Frontal cortex (tissue), 4 donors: ENCODE data around the gene SEC14L2. TPM values are rescaled to one million over a fixed set of nuclear protein-coding genes. Genes with fewer than 3 reads are reported as not detected.

Source experiments
- DNase-seq, 2 donors: peaks; one replicate each; pipeline ENCODE4 v3.0.0; 2012; ENCODE audit warnings: low spot score in 2 of 2
- FAIRE-seq: peaks from 2 replicates; lab custom pipeline; 2012; peaks lifted over from hg19 to GRCh38; lab: Jason Lieb, UNC
- total RNA-seq: library from RNA; depleted of rRNA; stranded (reverse); fragments of >200 nt; gene quantifications from one replicate; pipeline ENCODE4 v1.2.3, GENCODE V29; 2014
- donor health status: control.
- donor health status: control.
- donor health status: control.

The SEC14L2 gene
- total RNA-seq, 1 donor from 2014 or later, result 6.5 TPM

- FAIRE-seq, result no peak
- DNase-seq, result no peak
Observed at GRCh38 chr22:30373331-30374325, 23.2 kb upstream of the SEC14L2 start.

GRCh38 chr22:30375312-30375849 is 21.4 kb upstream of the SEC14L2 start:
- no peak for DNase-seq
- FAIRE-seq, result no peak

- no peak for DNase-seq
- FAIRE-seq, result no peak
Observed at GRCh38 chr22:30380011-30380410, 16.8 kb upstream of the SEC14L2 start.

GRCh38 chr22:30381264-30381663 is 15.6 kb upstream of the SEC14L2 start:
- DNase-seq (no peak), FAIRE-seq (no peak)

GRCh38 chr22:30382340-30382739 is 14.5 kb upstream of the SEC14L2 start:
- no peak for FAIRE-seq
- DNase-seq, result no peak

GRCh38 chr22:30383061-30383460 is 13.8 kb upstream of the SEC14L2 start:
- DNase-seq, result no peak
- no peak for FAIRE-seq

GRCh38 chr22:30385942-30386341 is 10.9 kb upstream of the SEC14L2 start:
- DNase-seq (no peak), FAIRE-seq (no peak)

- DNase-seq (no peak), FAIRE-seq (no peak)
Observed at GRCh38 chr22:30386608-30386959, 10.2 kb upstream of the SEC14L2 start.

GRCh38 chr22:30386960-30387827 is 9.6 kb upstream of the SEC14L2 start, which contains the start of gene RNF215:
RNF215 (minus strand) TSS chr22:30387411; CDS start chr22:30387313, 98 bp downstream.
- FAIRE-seq (no peak), DNase-seq (peak; percentile 98 to 99)

GRCh38 chr22:30390974-30391691 is 5.7 kb upstream of the SEC14L2 start:
- FAIRE-seq (no peak), DNase-seq (peak; percentile 73 to 74)

- DNase-seq, result peak in 1 of 2 donors; percentile 14
- no peak for FAIRE-seq
Observed at GRCh38 chr22:30392661-30393321, 4.0 kb upstream of the SEC14L2 start.

- no peak for FAIRE-seq
- peak in 1 of 2 donors; percentile 6 for DNase-seq
Observed at GRCh38 chr22:30393322-30393680, 3.5 kb upstream of the SEC14L2 start.

GRCh38 chr22:30393885-30394284 is 2.9 kb upstream of the SEC14L2 start:
- DNase-seq (no peak), FAIRE-seq (no peak)

- DNase-seq (peak in 1 of 2 donors; percentile 18), FAIRE-seq (no peak)
Observed at GRCh38 chr22:30397656-30398635, 1.1 kb downstream of the SEC14L2 start.

GRCh38 chr22:30398685-30399680 is 2.2 kb downstream of the SEC14L2 start:
- FAIRE-seq, result no peak
- DNase-seq, result peak in 1 of 2 donors; percentile 28

- FAIRE-seq (no peak), DNase-seq (no peak)
Observed at GRCh38 chr22:30399718-30400117, 2.9 kb downstream of the SEC14L2 start.

- no peak for FAIRE-seq
- no peak for DNase-seq
Observed at GRCh38 chr22:30400159-30400558, 3.3 kb downstream of the SEC14L2 start.
